Measurements from ENCODE around the gene ZNF12. TPM values are rescaled to one million over a fixed set of nuclear protein-coding genes. Genes with fewer than 3 reads are reported as not detected.
"Not testable (repeated sequence)": the region's sequence is repeated elsewhere in the genome, so short reads cannot be mapped to it uniquely, and the experiment has no call there.

The ZNF12 gene
- polyA plus RNA-seq (2013, experiment 1 of 2) = 8.4 TPM
- 7.7 TPM for polyA plus RNA-seq (2013, experiment 2 of 2)

DNA sequence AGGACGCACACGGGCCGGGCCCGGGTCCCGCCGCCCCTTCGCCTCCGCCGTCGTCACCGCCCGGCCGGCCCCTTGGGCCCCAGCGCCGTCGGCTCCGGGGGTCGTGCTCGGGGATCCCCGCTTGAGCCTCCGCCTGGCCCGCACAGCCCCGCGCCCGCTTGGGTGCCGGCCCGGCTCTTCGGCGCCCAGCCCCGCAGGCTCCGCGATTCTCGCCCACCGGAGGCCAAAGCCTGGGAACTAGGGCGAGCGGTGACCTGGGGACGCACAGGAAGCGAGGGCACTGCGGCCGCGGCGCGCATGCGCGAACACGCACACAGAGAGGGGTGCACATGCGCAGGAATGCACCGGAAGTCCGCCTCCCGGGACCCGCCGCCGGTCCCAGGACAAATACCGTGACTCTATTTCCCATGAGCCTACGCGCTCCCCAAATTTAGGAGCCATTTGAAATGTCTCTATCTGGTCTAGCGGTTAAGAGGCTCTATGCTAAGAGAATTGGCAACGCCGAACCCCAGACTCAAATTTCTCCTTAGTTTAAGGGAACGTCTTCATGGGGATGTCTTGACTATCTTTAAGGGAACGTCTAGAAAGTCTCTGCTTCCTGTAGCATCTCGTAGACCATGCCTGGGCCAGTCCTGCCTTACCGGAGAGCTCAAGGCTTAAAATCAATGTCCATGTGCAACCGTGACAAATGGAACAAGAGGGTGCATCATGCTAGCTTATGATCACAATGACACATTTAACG lies at the start of gene ZNF12:
Gene ZNF12, minus strand, starts transcription at position 282 of the 742 bp plus-strand sequence. CDS start 1,774 bp downstream, outside the sequence.
- Histone ChIP-seq H2BK120ac (ENCODE audit: low read depth, low read length) (no peak within 1 kb of the TSS), H3K4me1 (ENCODE audit: control insufficient read depth, low read depth, low read length) (peaks cover 3% of the 10 kb centered on the region), H3K4ac (ENCODE audit: low read depth, low read length) (peak within 1 kb of the TSS; percentile 38), H2AK5ac (ENCODE audit: low read length) (no peak within 1 kb of the TSS), H3K9ac (ENCODE audit: low read length) (peak within 1 kb of the TSS; percentile 87), H3K79me2 (ENCODE audit: control insufficient read depth, insufficient read depth, low read length) (peaks cover 33% of the 10 kb centered on the region), H2BK15ac (replicated peaks; ENCODE audit: low read depth) (no peak within 1 kb of the TSS), H3K18ac (ENCODE audit: low read length) (no peak within 1 kb of the TSS), H3K23ac (ENCODE audit: low read length) (peak within 1 kb of the TSS; percentile 89), H3K27ac (ENCODE audit: low read depth, low read length) (no peak within 1 kb of the TSS), H3K4me3 (ENCODE audit: low read length) (peak within 1 kb of the TSS; percentile 96), H3K36me3 (ENCODE audit: control insufficient read depth, insufficient read depth, low read length) (peaks cover 4% of the 10 kb centered on the region), H3K56ac (ENCODE audit: low read length) (peak within 1 kb of the TSS; percentile 93), H3K79me1 (ENCODE audit: low read length) (peaks cover 22% of the 10 kb centered on the region), H4K5ac (ENCODE audit: low read length) (peak within 1 kb of the TSS; percentile 47), H3K4me2 (ENCODE audit: low read length) (peak within 1 kb of the TSS; percentile 100), H2BK5ac (ENCODE audit: low read length) (no peak within 1 kb of the TSS), H3K27me3 (ENCODE audit: insufficient read depth, low read length, poor library complexity) (no peaks in the 10 kb centered on the region), H4K8ac (ENCODE audit: low read depth, low read length) (no peak within 1 kb of the TSS)
- DNase-seq = peak; percentile 97
- WGBS (ENCODE audit: extremely low coverage, insufficient coverage, low lambda C conversion rate) = no CpG with 5 or more reads among the region's 65 CpGs

DNA sequence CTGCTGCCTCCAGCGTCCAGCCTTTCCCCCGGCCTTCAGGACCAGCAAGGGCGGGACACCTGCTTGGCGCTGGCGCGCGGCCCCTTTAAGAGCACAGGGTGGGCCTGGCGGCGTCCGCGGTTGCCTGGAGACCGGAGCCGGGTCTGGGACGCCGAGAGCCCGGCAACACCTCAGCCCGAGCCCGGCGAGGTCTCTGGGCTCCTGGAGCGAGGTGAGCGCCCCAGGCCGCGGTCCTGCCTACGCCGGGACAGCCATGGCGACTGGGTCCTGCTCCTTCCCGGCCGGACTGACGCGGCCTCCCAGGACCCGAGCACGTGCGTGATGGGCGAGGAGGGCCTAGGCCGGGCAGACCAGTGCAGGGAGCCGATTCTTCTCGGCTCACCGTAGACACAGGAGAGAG lies 47.2 kb upstream of the ZNF12 start, which contains the start of gene RSPH10B2:
Gene RSPH10B2, plus strand, starts transcription at position 140 of the 400 bp plus-strand sequence. CDS start 3,575 bp downstream, outside the sequence.
- H3K79me1 ChIP-seq (ENCODE audit: low read length); H4K8ac ChIP-seq (ENCODE audit: low read depth, low read length); H2BK5ac ChIP-seq (ENCODE audit: low read length); H2BK120ac ChIP-seq (ENCODE audit: low read depth, low read length); H3K27ac ChIP-seq (ENCODE audit: low read depth, low read length); H3K4me2 ChIP-seq (ENCODE audit: low read length); H3K27me3 ChIP-seq (ENCODE audit: insufficient read depth, low read length, poor library complexity); H3K18ac ChIP-seq (ENCODE audit: low read length); H2AK5ac ChIP-seq (ENCODE audit: low read length); H3K56ac ChIP-seq (ENCODE audit: low read length); H3K79me2 ChIP-seq (ENCODE audit: control insufficient read depth, insufficient read depth, low read length); H2BK15ac ChIP-seq (replicated peaks; ENCODE audit: low read depth); H4K5ac ChIP-seq (ENCODE audit: low read length); H3K4me3 ChIP-seq (ENCODE audit: low read length); H3K36me3 ChIP-seq (ENCODE audit: control insufficient read depth, insufficient read depth, low read length); H3K4ac ChIP-seq (ENCODE audit: low read depth, low read length); H3K9ac ChIP-seq (ENCODE audit: low read length); H3K4me1 ChIP-seq (ENCODE audit: control insufficient read depth, low read depth, low read length); H3K23ac ChIP-seq (ENCODE audit: low read length): not testable (repeated sequence)
- peak; percentile 11 for DNase-seq
- no CpG with 5 or more reads among the region's 38 CpGs for WGBS (ENCODE audit: extremely low coverage, insufficient coverage, low lambda C conversion rate)

DNA sequence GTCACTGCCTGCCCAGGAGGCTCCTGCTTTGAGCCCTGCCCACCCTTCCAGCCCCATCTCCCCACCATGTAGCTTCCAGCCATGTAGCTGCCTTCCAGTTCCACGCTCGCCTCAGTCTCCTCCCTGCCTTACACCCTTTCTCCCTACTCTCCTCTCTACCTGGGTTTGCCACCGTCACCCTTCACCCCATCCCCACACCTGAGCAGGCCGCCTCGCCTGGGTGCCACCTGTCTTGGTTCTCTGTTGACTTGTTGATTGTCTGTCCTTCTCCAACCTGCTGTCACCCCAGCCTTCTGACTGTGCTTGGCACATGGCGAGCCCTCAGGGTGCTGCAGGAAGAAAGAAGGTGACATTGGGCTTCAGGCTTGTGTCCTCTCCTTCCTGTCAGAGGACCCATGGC lies 43.4 kb upstream of the ZNF12 start:
- not testable (repeated sequence) for H3K79me1 ChIP-seq (ENCODE audit: low read length); H2BK120ac ChIP-seq (ENCODE audit: low read depth, low read length); DNase-seq; H3K4me2 ChIP-seq (ENCODE audit: low read length); H3K4ac ChIP-seq (ENCODE audit: low read depth, low read length); H3K9ac ChIP-seq (ENCODE audit: low read length); H3K4me3 ChIP-seq (ENCODE audit: low read length); H4K5ac ChIP-seq (ENCODE audit: low read length); H2AK5ac ChIP-seq (ENCODE audit: low read length); H3K27ac ChIP-seq (ENCODE audit: low read depth, low read length); H3K27me3 ChIP-seq (ENCODE audit: insufficient read depth, low read length, poor library complexity); H2BK5ac ChIP-seq (ENCODE audit: low read length); H3K23ac ChIP-seq (ENCODE audit: low read length); H3K18ac ChIP-seq (ENCODE audit: low read length); H3K56ac ChIP-seq (ENCODE audit: low read length); H3K4me1 ChIP-seq (ENCODE audit: control insufficient read depth, low read depth, low read length); H4K8ac ChIP-seq (ENCODE audit: low read depth, low read length); H3K36me3 ChIP-seq (ENCODE audit: control insufficient read depth, insufficient read depth, low read length); H2BK15ac ChIP-seq (replicated peaks; ENCODE audit: low read depth); H3K79me2 ChIP-seq (ENCODE audit: control insufficient read depth, insufficient read depth, low read length)
- no CpG with 5 or more reads among the region's 6 CpGs for WGBS (ENCODE audit: extremely low coverage, insufficient coverage, low lambda C conversion rate)

DNA sequence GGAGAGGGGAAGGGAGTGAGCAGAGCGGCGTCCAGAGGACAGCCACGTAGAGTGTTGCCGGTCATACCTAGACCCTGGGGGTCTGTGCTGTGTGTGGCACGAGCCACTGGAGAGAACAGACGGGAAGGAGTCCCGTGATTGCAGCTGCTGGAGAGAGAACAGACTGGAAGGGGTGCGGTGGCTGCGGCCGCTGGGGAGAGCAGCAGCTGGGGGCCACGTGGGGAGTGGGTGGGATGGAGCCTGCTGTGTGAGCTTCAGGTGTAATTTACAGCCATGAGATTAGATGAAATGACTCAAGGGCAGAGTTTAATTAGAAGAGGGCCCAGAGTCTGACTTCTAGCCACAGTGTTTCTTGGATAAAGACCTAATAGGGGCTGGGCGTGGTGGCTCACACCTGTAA lies 42.6 kb upstream of the ZNF12 start:
- not testable (repeated sequence) for H3K9ac ChIP-seq (ENCODE audit: low read length); H3K4ac ChIP-seq (ENCODE audit: low read depth, low read length); H3K56ac ChIP-seq (ENCODE audit: low read length); H3K4me3 ChIP-seq (ENCODE audit: low read length); H2BK15ac ChIP-seq (replicated peaks; ENCODE audit: low read depth); H3K36me3 ChIP-seq (ENCODE audit: control insufficient read depth, insufficient read depth, low read length); H3K27me3 ChIP-seq (ENCODE audit: insufficient read depth, low read length, poor library complexity); H2AK5ac ChIP-seq (ENCODE audit: low read length); H4K5ac ChIP-seq (ENCODE audit: low read length); H3K27ac ChIP-seq (ENCODE audit: low read depth, low read length); DNase-seq; H4K8ac ChIP-seq (ENCODE audit: low read depth, low read length); H3K79me1 ChIP-seq (ENCODE audit: low read length); H3K18ac ChIP-seq (ENCODE audit: low read length); H3K4me1 ChIP-seq (ENCODE audit: control insufficient read depth, low read depth, low read length); H2BK120ac ChIP-seq (ENCODE audit: low read depth, low read length); H2BK5ac ChIP-seq (ENCODE audit: low read length); H3K79me2 ChIP-seq (ENCODE audit: control insufficient read depth, insufficient read depth, low read length); H3K23ac ChIP-seq (ENCODE audit: low read length); H3K4me2 ChIP-seq (ENCODE audit: low read length)
- WGBS (ENCODE audit: extremely low coverage, insufficient coverage, low lambda C conversion rate) = no CpG with 5 or more reads among the region's 12 CpGs

GRCh38 chr7:6744410-6745100 lies 37.8 kb upstream of the ZNF12 start:
- not testable (repeated sequence) for H3K27me3 ChIP-seq (ENCODE audit: insufficient read depth, low read length, poor library complexity); H2AK5ac ChIP-seq (ENCODE audit: low read length); H4K8ac ChIP-seq (ENCODE audit: low read depth, low read length); H3K4me2 ChIP-seq (ENCODE audit: low read length); H3K23ac ChIP-seq (ENCODE audit: low read length); H2BK15ac ChIP-seq (replicated peaks; ENCODE audit: low read depth); H3K36me3 ChIP-seq (ENCODE audit: control insufficient read depth, insufficient read depth, low read length); H3K56ac ChIP-seq (ENCODE audit: low read length); H2BK120ac ChIP-seq (ENCODE audit: low read depth, low read length); H3K4me3 ChIP-seq (ENCODE audit: low read length); H3K9ac ChIP-seq (ENCODE audit: low read length); DNase-seq; H3K18ac ChIP-seq (ENCODE audit: low read length); H3K79me2 ChIP-seq (ENCODE audit: control insufficient read depth, insufficient read depth, low read length); H2BK5ac ChIP-seq (ENCODE audit: low read length); H4K5ac ChIP-seq (ENCODE audit: low read length); H3K4me1 ChIP-seq (ENCODE audit: control insufficient read depth, low read depth, low read length); H3K27ac ChIP-seq (ENCODE audit: low read depth, low read length); H3K4ac ChIP-seq (ENCODE audit: low read depth, low read length); H3K79me1 ChIP-seq (ENCODE audit: low read length)
- WGBS (ENCODE audit: extremely low coverage, insufficient coverage, low lambda C conversion rate) = no CpG with 5 or more reads among the region's 12 CpGs
